ENCODE results near the gene ERC1.
"Not testable (repeated sequence)": the region's sequence is repeated elsewhere in the genome, so short reads cannot be mapped to it uniquely, and the experiment has no call there.

ERC1 gene

DNA sequence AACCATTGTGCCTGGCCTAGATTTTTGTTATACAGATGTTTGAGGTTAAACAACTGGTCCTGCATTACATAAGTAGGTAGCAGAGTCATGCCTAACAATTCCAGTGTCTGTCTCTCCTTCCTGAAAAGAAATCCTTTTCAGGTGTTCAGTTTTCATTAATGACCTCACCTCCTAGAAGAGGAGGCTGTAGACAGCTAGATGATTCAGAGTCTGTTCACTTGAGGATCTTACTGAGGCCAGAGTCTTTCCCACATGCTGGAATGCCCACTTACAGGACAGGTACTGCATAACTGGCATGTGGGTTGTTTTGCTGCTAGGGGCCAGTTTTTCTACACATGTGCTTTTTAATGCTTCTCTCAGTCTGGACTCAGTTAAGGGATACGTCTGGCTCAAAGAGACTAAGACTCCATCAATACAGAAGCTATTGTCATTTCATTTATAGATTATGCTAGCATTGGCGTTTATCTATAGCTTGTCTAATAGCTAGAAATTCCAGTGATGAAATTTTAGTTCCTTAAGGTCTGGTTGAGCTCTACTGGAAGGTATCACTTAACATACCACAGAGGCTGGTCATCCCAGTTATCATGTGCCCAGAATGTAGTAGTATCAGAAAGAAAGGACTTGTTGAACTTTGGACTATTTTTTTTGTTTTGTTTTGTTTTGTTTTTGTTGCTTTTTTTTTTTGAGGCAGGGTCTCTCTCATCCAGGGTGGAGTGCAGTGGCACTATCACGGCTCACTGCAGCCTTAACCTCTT lies 206.4 kb downstream of the ERC1 start:
- no peak for DNase-seq

DNA sequence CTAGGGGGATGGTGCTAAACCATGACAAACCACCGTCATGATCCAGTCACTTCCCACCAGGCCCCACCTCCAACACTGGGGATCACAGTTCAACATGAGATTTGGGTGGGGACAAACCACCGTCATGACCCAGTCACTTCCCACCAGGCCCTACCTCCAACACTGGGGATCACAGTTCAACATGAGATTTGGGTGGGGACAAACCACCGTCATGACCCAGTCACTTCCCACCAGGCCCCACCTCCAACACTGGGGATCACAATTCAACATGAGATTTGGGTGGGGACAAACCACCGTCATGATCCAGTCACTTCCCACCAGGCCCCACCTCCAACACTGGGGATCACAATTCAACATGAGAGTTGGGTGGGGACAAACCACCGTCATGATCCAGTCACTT lies 207.8 kb downstream of the ERC1 start:
- not testable (repeated sequence) for DNase-seq

DNA sequence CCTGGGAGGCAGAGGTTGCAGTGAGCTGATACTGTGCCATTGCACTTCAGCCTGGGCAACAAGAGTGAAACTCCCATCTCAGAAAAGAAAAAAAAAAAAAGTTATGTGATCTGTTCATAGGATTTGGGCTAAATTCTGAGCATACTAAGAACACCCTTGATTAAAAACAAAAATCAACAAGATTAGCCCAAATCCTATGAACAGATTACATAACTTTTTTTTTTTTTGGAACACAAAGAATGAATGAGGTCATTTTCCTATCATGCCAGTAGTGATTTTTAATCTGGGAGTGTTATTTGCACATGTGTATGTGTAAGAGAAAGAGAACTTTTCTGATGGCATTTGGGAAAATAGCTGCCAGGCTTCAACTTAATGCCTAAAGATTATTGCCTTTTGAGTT lies 208.7 kb downstream of the ERC1 start:
- DNase-seq, result no peak

DNA sequence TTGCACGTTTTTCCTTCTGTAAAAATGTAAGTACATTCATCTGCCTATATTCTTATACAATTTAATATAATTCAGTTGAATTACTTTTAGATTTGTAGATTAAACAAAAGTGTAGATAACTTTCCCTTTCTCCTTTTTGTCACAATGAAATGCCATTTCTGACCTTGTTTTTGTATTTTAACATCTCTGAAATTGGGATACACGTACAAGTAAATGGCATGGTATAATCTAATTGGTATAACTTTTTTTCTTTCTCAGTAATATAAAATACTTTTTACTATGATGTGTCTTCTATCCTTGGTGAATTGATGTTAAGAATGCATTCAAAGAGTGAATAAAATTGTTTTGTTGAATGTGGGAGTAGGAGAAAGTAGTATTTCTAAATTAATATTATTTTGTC lies 210.0 kb downstream of the ERC1 start:
- no peak for DNase-seq

DNA sequence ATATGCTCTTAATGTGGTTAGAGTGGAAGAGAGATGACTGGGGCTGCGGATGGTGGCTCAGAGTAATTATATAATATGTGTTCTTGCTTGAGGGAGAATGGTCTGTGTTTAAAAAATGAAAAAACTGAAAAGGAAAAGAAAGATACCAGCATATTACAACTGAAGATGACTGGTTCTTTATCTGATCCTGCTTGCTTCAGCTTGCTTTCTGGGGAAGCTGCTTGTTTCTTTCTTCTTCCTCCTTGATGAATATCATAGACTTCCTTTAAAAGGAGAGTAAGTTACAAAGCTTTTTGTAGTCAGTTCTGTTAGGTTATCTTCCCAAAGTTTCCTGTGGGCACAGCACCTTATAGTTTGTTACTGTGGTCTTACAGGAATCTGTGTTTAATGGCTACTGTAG lies 210.9 kb downstream of the ERC1 start:
- no peak for DNase-seq

DNA sequence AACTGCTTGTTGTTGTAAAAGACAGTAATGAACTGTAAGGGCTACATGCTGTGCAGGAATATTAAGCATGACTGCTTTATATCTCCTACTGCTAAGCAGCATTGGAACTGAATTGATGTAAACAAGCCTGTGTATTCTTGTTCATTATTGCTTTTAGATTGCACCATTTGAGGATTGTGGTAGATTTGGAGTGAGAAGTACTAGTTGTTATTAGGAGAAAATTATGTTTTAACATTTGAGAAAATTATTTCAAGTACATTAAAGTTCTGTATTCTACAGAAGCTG lies 212.7 kb downstream of the ERC1 start:
- DNase-seq, result no peak

DNA sequence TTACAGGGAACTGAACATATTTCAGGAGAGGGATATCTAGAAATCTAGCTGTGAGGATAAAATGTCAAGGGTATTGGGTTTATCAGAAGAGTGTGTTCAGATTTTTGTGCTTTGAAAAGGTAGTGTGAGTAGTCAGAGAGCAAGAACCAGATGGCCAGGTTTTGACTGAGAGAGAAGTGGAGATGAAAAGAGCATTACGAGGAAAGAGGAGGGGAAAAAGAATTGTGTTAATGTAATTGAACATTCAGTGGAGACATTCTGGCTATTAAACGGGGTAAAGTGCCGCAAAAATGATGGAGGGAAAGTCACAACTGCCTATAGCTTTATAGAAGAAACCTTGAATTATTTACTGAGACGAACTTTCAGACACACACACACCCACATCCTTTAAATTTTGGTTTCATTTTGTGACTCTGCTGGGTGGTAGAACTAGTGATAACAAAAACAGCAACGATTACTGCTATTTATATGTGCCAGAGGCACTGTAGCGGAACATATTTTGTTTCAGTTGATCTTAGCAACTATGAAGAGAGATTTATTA lies 213.6 kb downstream of the ERC1 start:
- DNase-seq, result peak in 1 of 5 donors; percentile 55

DNA sequence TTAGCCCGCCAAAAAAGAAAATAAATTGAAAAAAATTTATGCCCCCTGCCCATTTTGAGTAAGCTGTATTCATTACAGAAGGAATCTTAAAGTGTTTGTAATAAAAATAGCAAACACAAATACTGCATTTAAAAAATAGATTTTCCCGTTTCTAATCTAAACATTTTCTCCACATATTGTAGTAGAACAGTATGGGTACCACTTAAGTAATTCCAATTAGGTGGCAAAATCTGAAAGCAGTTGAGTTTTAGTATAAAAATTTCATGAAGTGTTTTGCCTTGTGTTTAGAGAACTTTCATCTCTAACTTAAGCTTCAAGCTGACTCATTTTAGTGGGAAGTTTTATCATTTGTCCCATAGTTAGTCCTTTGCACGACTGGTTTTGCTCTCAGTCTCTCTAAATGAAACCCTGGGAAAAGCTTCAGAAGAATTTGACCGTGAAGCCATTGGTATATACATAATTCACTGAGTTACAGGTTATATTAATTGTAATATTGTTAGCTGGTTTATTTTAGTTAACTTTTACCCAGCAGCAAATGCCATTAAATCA lies 214.6 kb downstream of the ERC1 start:
- DNase-seq, result no peak

DNA sequence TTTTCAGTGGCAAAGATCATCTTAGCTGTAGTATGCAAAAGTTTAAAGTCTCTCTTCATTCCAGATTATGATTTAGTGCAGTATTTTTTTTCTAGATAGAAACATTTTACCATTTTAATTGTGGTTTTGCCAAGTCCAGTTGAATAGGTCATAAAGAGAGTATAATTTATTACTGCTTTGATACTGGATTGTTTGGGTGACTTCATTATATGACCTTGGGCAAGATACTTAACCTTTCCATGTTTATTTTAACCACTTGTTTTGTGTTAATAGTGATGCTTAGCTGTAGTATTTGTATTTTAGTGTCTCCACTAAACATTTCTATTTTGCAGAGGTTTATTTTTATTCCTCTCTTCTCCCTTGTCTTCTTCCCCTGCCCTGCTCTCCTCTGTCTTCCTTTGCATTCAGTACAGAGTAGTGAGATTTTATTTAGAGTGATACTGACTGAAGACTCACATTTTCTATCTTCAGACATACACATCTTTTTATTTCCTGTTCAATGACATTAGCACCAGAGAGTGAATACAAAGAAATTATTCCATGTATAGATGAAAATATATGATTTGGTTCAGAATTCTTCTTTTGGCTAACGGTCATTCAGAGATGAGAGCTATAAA lies 215.2 kb downstream of the ERC1 start:
- DNase-seq, result no peak

DNA sequence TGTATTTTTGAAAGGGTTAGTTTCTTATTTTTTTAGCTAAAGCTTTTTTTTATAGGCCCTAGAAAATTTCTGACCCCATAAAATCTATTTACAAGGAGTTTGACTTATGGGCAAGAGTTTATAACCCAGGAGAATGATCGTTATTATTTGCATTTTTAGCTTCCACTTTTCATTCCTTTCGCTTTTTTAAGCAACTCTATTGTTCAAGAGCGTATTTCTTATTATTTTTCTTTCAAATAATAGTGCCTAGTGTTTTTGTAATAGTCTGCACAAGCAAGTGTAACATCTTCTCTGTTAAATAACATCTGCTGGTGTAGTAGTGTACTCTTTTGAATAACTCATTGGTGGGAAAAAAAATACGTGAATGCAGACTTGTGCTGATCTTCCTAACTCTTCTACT lies 216.3 kb downstream of the ERC1 start:
- no peak for DNase-seq

DNA sequence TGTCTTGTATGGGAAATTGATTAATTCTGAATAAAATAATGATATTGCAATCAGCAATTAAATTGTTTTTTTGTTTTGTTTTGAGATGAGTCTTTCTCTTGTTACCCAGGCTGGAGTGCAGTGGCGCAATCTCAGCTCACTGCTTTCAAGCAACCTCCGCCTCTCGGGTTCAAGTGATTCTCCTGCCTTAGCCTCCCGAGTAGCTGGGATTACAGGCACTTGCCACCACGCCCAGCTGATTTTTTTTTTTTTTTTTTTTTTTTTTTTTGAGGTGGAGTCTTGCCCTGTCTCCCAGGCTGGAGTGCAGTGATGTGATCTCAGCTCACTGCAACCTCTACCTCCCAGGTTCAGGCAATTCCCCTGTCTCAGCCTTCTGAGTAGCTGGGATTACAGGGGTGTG lies 217.7 kb downstream of the ERC1 start:
- DNase-seq, result not testable (repeated sequence)

DNA sequence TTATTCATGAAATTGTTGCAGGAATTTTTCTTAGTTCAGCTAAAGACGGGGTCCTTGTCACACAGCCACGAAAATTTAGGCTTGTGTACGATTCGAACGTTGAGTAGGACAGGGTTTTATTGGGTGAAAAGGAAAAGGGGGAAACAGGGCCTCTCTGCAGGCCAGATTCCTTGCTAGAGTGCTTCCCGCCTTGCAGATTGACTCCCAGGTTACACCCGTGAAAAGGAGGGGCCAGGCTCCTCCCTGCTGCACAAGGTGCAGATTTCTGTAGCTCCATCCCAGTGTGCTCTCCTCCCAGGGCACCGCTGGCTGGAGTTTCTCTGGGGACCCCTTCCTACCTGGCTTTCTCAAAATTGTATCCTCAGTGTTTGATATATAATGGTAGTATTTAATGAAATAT lies 221.5 kb downstream of the ERC1 start:
- no peak for DNase-seq

DNA sequence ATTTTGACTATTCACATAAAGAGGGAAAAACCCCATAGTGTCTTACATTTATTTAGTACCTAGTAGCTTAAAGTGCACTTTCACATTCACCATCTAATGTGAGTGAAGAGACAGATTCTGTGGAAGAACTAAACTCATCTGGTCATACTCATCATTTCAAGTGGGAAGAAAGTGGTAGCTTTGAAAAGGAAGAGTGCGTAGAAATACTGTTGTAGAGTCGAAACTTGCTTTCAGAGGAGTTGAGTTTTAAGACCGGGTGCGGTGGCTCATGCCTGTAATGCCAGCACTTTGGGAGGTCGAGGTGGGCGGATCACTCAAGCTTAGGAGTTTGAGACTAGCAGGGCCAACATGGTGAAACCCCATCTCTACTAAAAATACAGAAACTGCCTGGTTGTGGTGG lies 222.2 kb downstream of the ERC1 start:
- no peak for DNase-seq

DNA sequence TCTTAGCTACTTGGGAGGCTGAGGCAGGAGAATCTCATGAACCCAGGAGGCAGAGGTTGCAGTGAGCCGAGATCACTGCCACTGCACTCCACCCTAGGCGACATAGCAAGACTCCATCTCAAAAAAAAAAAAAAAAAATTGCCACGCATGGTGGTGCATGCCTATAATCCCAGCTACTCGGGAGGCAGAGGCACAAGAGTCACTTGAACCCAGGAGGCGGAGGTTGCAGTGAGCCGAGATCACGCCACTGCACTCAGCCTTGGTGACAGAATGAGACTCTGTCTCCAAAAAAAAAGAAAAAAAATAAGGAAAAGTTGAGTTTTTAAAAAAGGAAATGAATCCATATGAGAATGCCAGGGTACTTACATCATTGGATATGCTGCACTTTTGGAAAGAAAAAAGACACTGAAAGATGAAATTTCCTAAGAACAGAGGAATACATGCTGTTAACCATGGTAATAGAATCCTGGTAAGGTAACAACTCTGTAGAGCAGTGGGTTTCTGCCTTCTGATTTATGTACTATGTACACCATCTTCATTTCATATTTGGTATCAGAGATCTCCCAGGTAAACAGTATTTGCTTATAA lies 222.7 kb downstream of the ERC1 start:
- DNase-seq, result no peak

DNA sequence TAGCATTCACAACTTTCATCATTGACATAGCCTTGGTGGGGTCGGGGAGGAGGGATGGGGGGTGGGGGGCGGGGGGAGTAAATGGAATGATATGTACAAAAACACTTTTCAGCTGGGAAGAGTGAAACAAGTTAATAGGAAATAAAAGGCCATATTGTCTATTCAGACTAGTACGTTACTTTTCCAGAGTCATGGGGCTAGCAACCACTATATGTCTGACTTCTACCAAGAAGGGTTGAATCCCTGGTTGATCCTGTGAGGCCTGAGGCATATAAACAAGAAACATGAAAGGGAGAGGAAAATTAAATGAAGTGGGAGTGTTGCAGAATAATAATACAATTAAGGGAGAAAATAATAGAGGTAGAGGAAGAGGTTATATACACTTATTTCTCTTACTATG lies 225.5 kb downstream of the ERC1 start:
- DNase-seq, result no peak

DNA sequence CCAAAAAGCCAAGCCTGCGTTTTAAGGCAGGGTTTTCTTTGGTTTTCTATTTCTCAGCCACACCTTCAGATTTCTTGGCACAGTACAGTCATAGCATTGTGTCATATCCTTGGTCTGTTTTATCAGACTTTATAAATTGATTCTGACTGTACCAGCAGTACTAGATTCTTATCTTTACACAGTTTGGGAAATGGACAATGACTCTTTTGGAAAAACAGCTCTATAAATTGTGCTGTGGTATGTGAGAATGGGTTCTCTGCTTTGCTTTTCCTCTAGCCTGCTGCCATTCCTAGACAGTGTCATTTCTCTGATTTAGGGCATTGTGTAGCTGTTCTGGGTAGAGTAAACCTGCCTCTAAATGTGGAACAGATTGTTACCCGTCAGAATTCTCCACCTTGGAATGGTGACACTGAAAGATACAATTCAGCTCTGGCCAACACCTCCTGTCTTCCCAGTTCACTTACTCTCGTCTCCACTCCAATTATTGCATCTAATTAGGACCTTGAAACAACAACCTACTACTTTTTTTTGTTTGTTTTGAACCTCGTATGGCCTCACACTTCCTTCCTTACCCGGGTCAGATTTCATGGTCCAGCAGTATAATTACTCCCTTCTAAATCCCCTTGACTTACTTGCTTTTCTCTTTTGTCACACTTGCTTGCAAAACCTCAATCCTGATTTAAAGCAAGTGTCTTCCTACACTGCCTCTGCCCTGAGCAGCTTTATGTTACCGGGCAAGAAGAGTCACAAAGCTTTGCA lies 226.3 kb downstream of the ERC1 start:
- no peak for DNase-seq

DNA sequence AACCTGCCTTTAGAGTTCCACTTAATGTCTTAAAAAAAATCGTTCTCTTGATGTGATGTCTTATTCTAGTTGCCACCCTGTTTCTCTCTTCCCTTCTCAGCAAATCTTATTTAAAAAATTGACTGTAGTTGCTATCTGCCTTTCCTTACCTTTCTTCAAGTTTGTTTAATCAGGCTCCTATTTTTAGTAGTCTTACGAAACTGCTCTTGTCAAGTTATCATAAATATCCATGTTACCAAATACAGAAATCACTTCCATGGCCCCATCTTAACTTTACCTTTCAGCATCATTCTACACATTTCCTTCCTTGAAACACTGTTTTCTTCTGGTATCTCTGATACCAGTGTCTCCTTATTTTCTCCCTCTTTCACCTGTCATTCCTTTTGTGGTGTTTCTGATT lies 227.3 kb downstream of the ERC1 start:
- DNase-seq, result no peak

DNA sequence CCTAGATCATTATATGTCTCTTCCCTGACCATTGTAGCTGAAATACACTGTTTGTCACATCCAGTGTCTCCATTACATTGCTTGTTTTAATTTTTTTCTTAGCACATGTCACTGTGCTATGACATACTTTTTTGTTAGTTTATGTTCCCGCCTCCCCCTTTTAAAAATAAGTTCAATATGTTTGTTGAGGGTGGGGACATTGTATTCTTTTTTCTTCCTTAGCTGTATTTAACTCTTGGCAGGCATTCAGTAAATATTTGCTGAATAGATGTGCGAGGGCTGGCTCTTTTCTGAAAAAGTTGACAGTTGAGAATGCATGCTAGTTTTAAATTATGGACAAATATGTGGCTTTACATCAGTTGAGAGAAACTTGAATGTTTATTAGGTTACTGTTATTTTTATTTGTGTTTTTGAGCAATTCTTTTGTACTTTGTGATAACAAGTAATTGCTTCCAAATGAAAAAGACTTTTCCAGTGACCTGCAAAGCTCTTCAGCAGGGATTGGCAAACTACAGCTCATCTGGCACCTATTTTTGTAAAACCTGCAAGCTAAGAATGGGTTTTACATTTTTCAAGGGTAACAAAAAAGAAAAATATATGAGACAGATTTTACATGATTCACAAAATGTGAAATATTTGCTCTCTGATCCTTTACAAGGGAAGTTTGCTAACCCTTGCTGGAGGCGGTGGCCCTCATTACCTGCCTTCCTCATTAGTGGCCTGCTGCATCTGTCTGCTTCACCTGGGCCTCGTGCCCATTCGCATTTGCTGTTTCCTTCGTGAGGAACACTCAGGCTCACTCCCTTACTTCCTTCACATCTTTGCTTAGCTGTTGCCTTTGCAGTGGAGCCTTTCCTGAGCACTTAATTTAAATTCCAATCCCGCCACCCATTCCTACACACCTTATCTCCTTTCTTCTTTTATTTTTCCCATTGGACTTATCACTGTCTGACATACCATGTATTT lies 229.4 kb downstream of the ERC1 start:
- no peak for DNase-seq

DNA sequence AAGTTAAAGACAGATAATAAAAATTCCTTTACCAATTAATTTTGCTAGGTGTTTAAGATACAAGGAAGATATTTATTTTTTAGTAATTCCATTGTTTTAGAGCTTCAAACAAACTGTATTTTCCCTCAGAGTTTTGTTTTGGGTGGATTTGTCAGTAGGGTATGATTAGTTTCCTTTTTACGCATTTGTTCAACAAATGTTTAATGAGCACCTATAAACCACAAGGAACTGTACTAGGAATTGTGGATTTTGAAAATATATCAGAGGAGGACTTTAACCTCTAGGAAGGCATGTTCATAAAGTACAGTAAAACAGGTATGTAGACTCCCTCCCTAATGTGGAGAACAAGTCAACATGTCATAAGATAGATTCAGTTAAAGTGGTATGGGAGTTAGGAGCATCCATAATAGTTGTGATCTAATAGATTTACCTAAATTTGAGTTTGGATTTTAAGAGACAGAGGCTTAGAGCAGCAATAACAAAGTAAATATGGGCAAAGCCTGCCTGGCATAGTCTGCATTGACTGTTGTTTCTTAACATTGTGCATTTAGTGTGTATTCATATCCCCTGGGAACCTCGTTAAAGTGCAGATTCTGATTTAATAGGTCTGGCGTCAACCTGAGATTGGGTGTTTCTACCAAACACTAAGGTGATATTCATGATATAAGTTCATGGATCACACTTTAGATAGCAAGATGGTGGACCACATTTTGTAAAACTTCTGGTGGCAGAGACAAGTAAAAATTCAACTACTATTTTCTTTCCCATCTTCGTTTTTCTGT lies 232.0 kb downstream of the ERC1 start:
- DNase-seq, result no peak

DNA sequence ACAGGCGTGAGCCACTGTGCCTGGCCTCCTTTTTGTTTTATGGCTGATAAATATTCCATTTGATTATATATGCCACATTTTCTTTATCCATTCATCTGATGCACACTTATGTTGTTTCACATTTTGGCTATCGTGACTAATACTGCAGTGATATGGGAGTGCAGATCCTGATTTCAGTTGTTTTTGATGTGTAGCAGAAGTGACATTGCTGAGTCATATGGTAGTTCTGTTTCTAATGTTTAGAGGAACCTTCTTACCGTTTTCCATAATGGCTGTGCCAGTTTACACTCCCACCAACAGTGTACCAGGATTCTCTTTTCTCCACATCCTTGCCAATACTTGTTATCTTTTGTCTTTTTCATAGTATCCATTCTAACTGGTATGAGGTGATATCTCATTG lies 235.9 kb downstream of the ERC1 start:
- peak in 1 of 5 donors; percentile 62 for DNase-seq

DNA sequence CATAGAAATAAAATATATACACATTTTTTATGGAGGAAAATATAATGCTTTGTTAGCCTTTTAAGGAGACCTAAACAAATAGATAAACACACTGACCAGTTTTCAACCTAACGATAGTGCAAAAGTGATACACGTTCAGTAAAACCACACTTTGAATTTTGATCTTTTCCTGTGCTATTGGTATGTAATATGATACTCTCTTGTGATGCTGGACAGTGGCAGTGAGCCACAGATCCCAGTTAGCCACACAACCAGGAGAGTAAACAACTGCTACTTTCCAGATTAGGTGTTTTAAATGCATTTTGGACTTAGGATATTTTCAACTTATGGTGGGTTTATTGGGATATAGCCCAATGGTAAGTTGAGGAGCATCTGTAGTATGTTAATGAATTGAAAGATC lies 243.1 kb downstream of the ERC1 start:
- DNase-seq, result no peak
